Hepatocyte (in vitro differentiated cells): Measurements from ENCODE around the gene EIF4E1B. TPM values are rescaled to one million over a fixed set of nuclear protein-coding genes. Genes with fewer than 3 reads are reported as not detected.

Experiments
- DNase-seq: peaks from one replicate; pipeline ENCODE4 v3.0.0-alpha.2; 2016; ENCODE audit warnings: low spot score
- H2AFZ ChIP-seq: fragments of 200-600 bp; sonication (generic); 2 replicates; pipeline ENCODE4 v1.6.0; 2016; ENCODE audit warnings: antibody characterized with exemption, mild to moderate bottlenecking
- H3K27ac ChIP-seq: fragments of 200-600 bp; sonication (generic); 2 replicates; pipeline ENCODE4 v1.5.1; 2016; ENCODE audit warnings: mild to moderate bottlenecking
- H3K27me3 ChIP-seq: fragments of 200-600 bp; sonication (generic); 2 replicates; pipeline ENCODE4 v1.6.1; 2016
- H3K36me3 ChIP-seq: fragments of 200-600 bp; sonication (generic); replicated peaks from 2 replicates; pipeline ENCODE4 v1.5.1; 2016; ENCODE audit warnings: low read depth; ENCODE audit not compliant: insufficient read depth
- H3K4me1 ChIP-seq: fragments of 200-600 bp; sonication (generic); 2 replicates; pipeline ENCODE4 v1.5.1; 2016; ENCODE audit warnings: mild to moderate bottlenecking, moderate library complexity; ENCODE audit not compliant: insufficient read depth
- H3K4me2 ChIP-seq: fragments of 200-600 bp; sonication (generic); 2 replicates; pipeline ENCODE4 v1.6.0; 2016
- H3K4me3 ChIP-seq: fragments of 200-600 bp; sonication (generic); 2 replicates; pipeline ENCODE4 v1.5.1; 2016; ENCODE audit warnings: mild to moderate bottlenecking
- H3K79me2 ChIP-seq: fragments of 200-600 bp; sonication (generic); 2 replicates; pipeline ENCODE4 v1.6.0; 2017; ENCODE audit warnings: mild to moderate bottlenecking
- H3K9me2 ChIP-seq: fragments of 200-600 bp; sonication (generic); replicated peaks from 2 replicates; pipeline ENCODE4 v1.6.0; 2017; ENCODE audit warnings: mild to moderate bottlenecking; ENCODE audit not compliant: insufficient read depth
- H3K9me3 ChIP-seq: fragments of 200-600 bp; sonication (generic); 2 replicates; pipeline ENCODE4 v1.5.1; 2016; ENCODE audit warnings: low read depth, mild to moderate bottlenecking
- H4K20me1 ChIP-seq: fragments of 200-600 bp; sonication (generic); 2 replicates; pipeline ENCODE4 v1.6.0; 2016; ENCODE audit warnings: mild to moderate bottlenecking; ENCODE audit not compliant: insufficient read depth, poor library complexity, severe bottlenecking
- CTCF ChIP-seq: fragments of 200-600 bp; sonication (generic); IDR thresholded peaks from 2 replicates; pipeline ENCODE4 v1.5.1; 2016; ENCODE audit warnings: antibody characterized with exemption, mild to moderate bottlenecking; ENCODE audit not compliant: poor library complexity
- EZH2 ChIP-seq: fragments of 200-600 bp; sonication (generic); IDR thresholded peaks from 2 replicates; pipeline ENCODE4 v1.6.1; 2016; ENCODE audit warnings: antibody characterized with exemption, mild to moderate bottlenecking, borderline replicate concordance
- EZH2phosphoT487 ChIP-seq: fragments of 200-600 bp; sonication (generic); IDR thresholded peaks from one replicate; pipeline ENCODE4 v1.6.1; 2018; ENCODE audit warnings: antibody characterized with exemption, mild to moderate bottlenecking, low read depth, moderate library complexity; ENCODE audit not compliant: unreplicated experiment, severe bottlenecking
- WGBS: methylation state at CpG from one replicate; pipeline ENCODE4 v1.1.6; 2016; ENCODE audit warnings: low lambda C conversion rate; ENCODE audit errors: missing lambda C conversion rate; 5-methylcytosine and 5-hydroxymethylcytosine counted together
- polyA plus RNA-seq: library from polyadenylated mRNA; unstranded; fragments of >200 nt; fragmentation: Nextera tagmentation; extraction: Ambion mirVana; gene quantifications from 2 replicates; pipeline ENCODE4 v1.2.1, GENCODE V29; 2016
- total RNA-seq: library from RNA; depleted of rRNA; stranded (reverse); fragments of >200 nt; gene quantifications from 2 replicates; pipeline ENCODE4 v1.2.3, GENCODE V29; 2014

The EIF4E1B gene
- total and polyA plus RNA-seq, 2 experiments from 2014 or later = not detected

GRCh38 chr5:176675676-176676360 is 45.3 kb downstream of the EIF4E1B start:
- H3K9me2 ChIP-seq = no peaks in the 10 kb centered on the region
- no peak overlapping the region for H2AFZ ChIP-seq
- no peaks in the 10 kb centered on the region for H3K4me1 ChIP-seq
- H3K27ac ChIP-seq = no peak overlapping the region
- DNase-seq = no peak
- H3K4me3 ChIP-seq = no peak overlapping the region
- H3K9me3 ChIP-seq = no peaks in the 10 kb centered on the region
- TF ChIP-seq EZH2phosphoT487 (no peak), EZH2 (no peak), CTCF (peak; percentile 44)
- H3K4me2 ChIP-seq = no peak overlapping the region
- no peaks in the 10 kb centered on the region for H4K20me1 ChIP-seq
- no peaks in the 10 kb centered on the region for H3K36me3 ChIP-seq
- WGBS = 66% methylated on average over 19 of the region's 19 CpGs
- H3K27me3 ChIP-seq = peaks cover 15% of the 10 kb centered on the region
- H3K79me2 ChIP-seq = no peaks in the 10 kb centered on the region

DNA sequence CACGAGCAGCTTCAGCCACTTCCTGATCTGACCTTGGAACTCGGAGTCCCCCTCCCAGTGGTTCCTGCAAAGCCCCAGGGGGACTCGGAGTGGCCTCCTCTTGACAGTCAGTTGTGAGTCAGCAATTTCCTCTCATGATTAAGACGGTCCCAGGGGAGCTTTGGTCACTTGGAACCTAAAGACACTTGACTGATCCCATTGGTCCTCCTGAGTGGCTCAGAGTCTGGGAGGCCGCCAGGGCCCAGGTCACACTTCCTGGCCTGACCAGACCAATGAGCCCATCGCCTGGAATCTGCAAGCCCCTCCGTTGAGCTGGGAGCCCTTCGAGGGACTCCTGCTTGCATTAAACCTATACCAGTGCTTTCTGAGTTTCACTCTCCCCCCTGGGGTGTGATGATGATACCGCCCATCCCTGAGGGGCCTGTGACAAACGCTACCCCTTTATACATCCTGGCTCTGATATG is 45.9 kb downstream of the EIF4E1B start:
- Histone ChIP-seq H3K4me1 (no peaks in the 10 kb centered on the region), H3K4me2 (no peak overlapping the region), H3K27me3 (peaks cover 18% of the 10 kb centered on the region), H3K4me3 (no peak overlapping the region), H3K9me3 (no peaks in the 10 kb centered on the region), H2AFZ (no peak overlapping the region), H3K36me3 (no peaks in the 10 kb centered on the region), H3K9me2 (no peaks in the 10 kb centered on the region), H3K27ac (no peak overlapping the region), H4K20me1 (no peaks in the 10 kb centered on the region), H3K79me2 (no peaks in the 10 kb centered on the region)
- TF ChIP-seq EZH2 (no peak), CTCF (no peak), EZH2phosphoT487 (no peak)
- no peak for DNase-seq
- WGBS = 67% methylated on average over 10 of the region's 10 CpGs

DNA sequence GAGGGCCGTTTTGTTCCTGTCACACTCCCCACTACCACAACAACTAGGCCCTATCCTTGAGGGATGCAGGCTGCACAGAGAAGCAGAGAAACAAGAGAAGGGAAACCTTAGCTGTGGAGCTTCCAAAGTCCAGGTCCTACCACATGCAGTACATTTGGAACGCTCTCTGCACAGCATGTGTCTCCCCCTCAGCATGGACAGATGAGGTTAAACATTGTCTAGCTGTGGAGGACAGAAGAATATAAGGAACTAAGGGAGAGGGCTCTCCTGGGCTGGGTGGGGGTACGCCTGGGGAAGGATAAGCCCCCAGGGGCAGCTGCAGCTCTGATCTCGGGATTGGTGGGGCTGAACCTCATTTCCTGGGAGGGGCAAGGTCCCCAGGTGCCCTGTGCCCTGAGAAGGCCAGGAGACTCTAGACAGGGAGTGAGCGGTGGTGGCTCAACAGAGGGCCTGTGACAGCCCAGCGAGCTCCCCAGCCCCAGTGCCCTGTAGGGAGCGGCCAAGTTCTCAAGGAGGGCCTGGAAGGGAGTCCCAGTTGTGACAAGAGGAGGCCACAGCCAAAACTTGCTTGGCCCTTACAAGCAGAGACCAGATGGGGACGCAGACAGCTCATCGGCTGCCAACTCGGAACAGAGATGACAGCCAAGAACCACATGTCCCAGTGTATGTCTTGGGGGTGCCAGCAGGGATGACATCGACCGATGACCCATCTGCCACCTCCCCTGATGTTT is 46.9 kb downstream of the EIF4E1B start:
- no peak overlapping the region for H2AFZ ChIP-seq
- no peaks in the 10 kb centered on the region for H3K9me3 ChIP-seq
- no peaks in the 10 kb centered on the region for H3K9me2 ChIP-seq
- no peak overlapping the region for H3K27ac ChIP-seq
- H4K20me1 ChIP-seq = no peaks in the 10 kb centered on the region
- no peak for TF ChIP-seq EZH2phosphoT487
- no peak for TF ChIP-seq EZH2
- TF ChIP-seq CTCF = no peak
- H3K79me2 ChIP-seq = no peaks in the 10 kb centered on the region
- DNase-seq = no peak
- H3K4me2 ChIP-seq = no peak overlapping the region
- no peak overlapping the region for H3K4me3 ChIP-seq
- no peaks in the 10 kb centered on the region for H3K4me1 ChIP-seq
- H3K27me3 ChIP-seq = peaks cover 27% of the 10 kb centered on the region
- 91% methylated on average over 12 of the region's 12 CpGs for WGBS
- no peaks in the 10 kb centered on the region for H3K36me3 ChIP-seq
